GM19193 (cell line): ENCODE results near the gene CKB.

Experiments used
- POLR2A ChIP-seq: IDR thresholded peaks from 4 replicates; pipeline ENCODE4 v1.6.1; 2011; ENCODE audit not compliant: insufficient read depth, insufficient read length; ENCODE audit errors: extremely low read depth

Gene CKB

DNA sequence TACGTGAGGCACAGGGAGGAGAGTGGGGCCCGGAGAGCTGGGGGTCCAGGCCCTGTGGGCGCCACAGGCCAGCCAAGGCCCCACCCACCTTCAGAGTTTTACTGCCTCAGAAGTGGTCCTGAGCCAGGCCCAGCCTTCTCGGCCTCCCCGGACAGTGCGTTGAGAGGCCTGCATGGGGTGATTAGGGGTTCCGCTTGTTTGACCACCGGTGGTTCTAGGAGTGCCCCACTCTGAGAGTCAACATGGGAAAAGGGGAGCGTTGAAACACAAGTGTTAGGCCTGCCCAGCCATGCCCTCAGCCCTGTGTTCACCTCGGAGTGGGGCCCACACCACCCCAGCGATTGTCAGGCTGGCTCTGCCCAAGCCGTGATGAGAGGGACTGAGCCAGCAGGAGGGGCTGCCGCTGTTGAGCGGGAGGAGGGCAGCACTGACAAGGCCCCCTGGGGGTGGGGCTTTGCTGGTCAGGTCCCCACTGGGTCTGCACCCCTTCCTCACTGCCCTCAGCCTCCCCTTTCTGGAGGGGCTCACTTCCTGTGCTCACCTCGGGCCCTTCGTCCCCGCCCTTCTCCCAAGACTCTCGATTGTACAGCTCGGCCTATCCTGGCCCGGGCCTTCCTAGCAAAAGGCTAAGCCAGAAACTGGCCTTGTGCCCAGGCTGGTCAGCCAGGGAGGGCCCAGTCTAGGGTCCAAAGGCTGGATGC, 4.8 kb downstream of the CKB start:
- no peak for TF ChIP-seq POLR2A

DNA sequence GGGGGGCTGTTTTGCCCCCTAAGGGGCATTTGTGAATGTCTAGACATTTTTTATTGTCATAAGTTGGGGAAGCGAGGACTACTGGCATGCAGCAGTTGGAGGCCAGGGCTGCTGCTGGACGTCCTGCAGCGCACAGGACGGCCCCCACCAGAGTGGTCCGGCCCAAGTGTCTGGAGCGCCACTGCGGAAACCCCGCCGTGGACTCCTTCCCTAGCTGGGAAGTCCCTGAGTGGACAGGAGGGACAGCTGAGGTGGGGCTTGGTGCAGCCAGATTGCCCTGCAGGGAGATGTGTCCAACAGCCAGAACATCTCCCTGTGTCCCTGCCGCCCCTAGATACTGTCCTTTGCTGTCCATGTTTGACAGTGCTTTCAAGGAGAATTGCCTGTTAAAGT, 5.5 kb downstream of the CKB start:
- TF ChIP-seq POLR2A: no peak

DNA sequence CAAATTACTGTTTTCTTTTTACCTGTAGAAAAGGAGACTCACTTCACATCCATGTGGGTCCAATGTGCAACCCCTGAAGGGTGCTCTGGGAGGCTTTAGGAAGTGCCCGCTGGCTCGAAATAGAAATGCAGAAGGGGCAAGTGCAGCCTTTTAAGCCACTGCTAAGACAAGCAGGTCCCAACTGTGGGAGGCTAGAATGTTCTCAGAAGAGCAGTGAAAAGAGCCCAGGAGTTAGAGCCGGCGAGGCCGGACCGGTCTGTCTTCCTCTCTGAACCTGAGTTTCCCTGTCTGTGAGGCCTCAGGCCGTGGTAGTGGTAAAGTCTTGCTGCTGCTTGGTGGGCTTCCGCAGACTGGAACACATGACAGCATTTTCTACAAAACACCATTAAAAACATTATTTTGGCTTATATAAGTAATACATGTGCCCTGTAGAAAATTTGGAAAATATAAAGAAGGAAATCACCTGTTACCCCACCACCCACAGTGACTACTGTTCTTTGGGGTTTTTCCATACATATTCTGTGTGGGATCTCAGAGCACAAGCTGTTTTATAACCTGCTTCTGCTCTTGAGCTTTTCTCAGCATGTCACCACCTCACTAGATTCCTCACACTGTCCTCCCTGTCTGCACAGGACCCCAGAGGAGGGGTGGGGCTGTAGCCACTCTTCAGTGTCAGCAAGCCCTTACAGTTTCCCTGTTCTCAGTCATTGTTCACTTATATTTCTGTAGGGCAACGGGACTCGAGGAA, 6.0 kb downstream of the CKB start:
- no peak for TF ChIP-seq POLR2A

DNA sequence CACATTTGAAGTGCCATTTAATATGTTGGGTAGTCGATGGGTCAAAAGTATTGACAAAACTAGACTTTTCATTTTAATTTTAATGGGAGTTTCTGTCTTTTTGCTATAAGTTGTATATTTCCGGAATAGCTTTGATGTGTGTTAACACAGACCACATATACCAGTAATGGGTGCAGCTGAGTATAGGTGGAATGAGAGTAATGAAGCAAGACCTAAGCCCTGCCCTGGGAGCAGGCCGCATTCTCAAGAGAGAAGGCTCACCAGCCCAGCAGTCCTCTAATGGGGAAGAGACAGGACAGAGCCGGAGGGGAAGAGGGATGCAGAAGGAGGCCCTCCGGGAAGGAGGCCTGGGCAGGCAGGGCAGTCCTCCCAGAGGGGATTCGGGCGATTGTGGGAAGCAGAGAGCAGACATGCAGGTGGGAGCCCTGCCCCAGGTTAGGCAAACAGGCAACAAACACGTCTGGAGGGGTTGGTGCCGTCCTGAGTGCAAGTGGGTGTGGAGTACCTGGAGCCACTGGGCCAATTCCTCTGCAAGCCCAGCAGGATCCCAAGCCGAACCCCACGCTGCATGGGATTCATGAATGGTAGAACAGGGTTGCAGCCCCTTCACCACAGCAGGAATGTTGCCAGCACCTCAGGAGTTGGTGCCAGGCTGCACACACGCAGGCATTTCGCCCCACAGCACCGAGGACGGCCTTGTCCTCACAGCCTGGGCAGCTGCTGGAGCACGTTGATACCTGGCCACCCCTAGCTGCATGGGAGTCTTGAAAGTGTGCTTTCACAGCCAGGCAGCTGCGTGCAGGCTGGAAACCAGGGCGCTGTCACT, 7.8 kb downstream of the CKB start:
- no peak for TF ChIP-seq POLR2A

GRCh38 chr14:103512701-103513611, 9.7 kb downstream of the CKB start:
- TF ChIP-seq POLR2A: no peak

DNA sequence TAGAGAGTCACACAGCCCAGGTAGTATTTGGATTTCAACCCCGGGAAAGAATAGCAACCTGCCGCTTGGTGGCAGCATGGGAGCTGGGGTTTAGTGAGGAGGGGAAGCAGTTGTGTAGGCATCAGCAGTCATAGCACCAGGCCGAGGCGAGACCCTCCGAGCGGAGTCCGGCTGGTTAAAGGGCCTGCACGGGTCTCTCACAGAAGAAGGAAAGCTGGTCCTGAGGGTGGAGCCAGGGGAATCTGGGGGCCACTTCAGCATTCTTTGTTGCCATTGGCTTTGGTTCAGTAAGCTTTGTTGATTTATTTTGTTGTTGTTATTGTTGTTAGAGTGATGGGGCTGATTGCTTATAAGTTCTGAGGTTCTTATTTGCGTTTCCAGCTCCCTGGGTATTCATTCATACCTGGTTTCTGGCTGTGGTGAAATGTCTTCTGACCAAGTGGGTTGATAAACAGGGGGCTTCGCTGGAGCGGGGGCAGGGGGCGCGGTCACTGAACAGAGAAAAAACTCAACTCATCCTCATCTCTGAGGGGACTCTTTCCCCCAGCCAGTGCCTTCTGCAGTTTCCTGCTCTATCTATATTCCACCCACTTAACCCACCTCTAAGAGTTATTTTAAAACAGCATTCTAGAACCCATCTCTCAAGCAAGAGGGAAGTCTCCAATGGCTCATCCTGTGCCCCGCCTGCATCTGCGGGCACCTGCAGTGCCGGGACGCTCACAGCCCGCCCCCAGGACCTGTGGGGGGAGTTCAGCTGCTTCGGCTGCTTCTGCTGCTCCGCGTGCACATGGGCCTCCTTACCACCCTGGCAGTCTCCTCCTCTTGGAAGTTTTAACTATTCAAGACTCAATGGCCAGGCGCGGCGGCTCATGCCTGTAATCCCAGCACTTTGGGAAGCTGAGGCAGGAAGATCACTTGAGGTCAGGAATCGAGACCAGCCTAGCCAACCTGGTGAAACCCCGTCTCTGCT, 11.6 kb downstream of the CKB start:
- TF ChIP-seq POLR2A: no peak

DNA sequence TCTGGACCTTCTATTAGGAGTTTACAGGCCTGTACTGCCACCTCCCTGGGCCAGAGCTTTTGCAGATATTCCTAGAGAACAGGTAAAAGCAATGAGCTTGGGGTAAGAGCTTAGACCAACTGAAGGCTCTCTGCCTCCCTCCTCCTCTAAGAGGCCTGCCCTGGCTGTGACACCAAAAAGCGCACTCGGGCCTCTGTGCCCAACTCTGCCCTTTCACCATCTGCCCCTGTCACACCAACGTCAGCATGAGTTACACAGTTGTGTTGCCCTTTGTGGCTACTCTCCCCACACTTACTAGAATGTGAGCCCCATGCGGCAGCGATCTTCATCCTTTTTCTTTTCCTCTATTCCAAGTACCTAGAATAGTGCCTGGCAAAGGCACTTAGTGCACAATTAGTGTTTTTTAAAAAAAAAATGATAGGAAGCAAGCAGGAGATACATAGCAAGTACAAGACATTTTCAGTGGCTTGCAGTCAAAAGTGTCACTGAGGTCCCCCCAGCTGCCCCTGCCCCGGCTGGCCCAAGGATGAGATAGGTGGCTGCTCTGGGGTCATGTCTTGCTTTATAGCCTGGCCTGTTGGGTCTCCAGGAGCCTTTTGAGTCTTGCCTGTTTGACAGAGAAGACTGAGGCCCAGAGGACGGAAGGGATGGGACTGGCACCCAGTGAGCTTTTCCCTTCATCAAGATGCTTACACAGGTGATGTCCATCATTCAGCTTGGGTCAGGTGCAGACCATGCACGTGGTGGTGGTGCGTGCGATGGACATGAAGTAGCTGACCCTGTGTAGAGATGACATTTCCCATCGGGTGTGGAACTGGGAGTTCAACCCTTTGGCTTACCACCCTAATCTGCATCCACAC, 12.5 kb downstream of the CKB start:
- TF ChIP-seq POLR2A: no peak

- TF ChIP-seq POLR2A: no peak
Observed at GRCh38 chr14:103508521-103509329, 13.9 kb downstream of the CKB start.

DNA sequence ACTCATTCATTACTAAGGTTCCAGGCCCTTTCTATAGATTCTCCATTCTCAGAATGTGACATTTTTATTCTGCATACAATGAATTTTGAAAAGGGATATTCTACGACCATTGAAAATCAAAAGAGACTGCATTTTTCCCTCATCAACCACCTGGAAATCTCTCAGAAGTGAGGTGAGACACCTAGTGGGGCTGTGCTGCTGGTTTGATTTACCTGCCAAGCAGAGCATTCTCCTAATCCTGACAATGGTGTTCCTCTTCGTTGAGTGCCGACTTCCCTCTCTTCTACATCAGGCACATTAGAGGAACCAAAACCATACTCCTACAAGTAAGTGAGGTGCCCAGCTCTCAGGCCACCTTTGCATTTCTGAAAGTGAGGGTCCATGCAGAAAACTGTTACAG, 14.9 kb downstream of the CKB start:
- no peak for TF ChIP-seq POLR2A

- TF ChIP-seq POLR2A: no peak
Observed at GRCh38 chr14:103504991-103505565, 17.6 kb downstream of the CKB start.

GRCh38 chr14:103503296-103503695, 19.3 kb downstream of the CKB start:
- TF ChIP-seq POLR2A: no peak
